Measurements from ENCODE around the gene MAGED1. TPM values are rescaled to one million over a fixed set of nuclear protein-coding genes. Genes with fewer than 3 reads are reported as not detected.

MAGED1 gene
- total RNA-seq, 2 donors from 2014 or later = 51.6 to 56.6 TPM

DNA sequence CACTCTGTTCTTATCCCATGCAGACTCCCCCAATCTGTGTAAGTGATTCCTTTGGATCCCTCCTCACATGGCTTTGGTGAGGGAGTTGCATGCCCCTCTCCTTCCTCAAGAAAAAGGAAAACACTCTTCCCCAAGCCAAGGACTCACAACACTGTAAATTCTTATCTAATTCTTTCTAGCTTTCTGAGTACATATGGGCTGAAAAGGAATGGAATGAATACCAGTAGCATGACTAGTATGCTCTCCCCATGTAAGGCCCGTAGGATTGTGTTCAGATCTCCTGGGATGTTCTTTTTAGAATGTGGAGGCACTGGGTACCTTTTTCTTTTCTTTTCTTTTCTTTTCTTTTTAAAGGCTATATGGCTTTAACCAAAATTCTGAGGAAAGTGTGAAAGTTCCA lies 17.0 kb upstream of the MAGED1 start:
- no peak for DNase-seq (ENCODE audit: low spot score)
- TF ChIP-seq, protein P1, sequence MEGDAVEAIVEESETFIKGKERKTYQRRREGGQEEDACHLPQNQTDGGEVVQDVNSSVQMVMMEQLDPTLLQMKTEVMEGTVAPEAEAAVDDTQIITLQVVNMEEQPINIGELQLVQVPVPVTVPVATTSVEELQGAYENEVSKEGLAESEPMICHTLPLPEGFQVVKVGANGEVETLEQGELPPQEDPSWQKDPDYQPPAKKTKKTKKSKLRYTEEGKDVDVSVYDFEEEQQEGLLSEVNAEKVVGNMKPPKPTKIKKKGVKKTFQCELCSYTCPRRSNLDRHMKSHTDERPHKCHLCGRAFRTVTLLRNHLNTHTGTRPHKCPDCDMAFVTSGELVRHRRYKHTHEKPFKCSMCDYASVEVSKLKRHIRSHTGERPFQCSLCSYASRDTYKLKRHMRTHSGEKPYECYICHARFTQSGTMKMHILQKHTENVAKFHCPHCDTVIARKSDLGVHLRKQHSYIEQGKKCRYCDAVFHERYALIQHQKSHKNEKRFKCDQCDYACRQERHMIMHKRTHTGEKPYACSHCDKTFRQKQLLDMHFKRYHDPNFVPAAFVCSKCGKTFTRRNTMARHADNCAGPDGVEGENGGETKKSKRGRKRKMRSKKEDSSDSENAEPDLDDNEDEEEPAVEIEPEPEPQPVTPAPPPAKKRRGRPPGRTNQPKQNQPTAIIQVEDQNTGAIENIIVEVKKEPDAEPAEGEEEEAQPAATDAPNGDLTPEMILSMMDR (IDR thresholded peaks at IDR 0.05) = no peak
- no peak for ATAC-seq (ENCODE audit: insufficient number of reproducible peaks, low FRiP score, low read depth)
- Histone ChIP-seq H3K9me3 (no peaks in the 10 kb centered on the region), H3K27me3 (replicated peaks; ENCODE audit: insufficient read depth) (no peaks in the 10 kb centered on the region), H3K27ac (no peak overlapping the region), H3K36me3 (no peaks in the 10 kb centered on the region), H3K4me3 (no peak overlapping the region), H3K4me1 (ENCODE audit: control insufficient read depth in 1 of 2, low read depth in 2 of 2) (no peaks in the 10 kb centered on the region)

DNA sequence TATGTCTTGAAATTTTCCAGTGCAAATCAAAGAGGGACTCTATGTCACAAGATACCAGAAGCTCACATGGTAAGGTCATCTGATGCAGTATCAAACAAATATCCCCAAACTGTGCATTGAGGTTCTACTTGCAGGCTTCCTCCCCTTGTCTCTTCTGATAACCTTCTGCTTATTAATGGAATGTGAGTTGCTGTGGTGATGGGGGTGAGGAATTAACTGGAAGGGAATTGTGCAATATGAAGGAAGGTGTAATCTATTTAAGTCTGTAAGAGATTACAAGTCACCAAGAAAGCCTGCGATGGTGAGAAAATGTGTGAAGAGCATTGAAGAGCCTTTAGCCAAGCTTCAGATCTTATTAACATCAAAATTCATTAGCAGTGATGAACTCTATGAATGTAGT lies 15.4 kb upstream of the MAGED1 start:
- H3K4me3 ChIP-seq = no peak overlapping the region
- no peaks in the 10 kb centered on the region for H3K27me3 ChIP-seq (replicated peaks; ENCODE audit: insufficient read depth)
- ATAC-seq (ENCODE audit: insufficient number of reproducible peaks, low FRiP score, low read depth) (no peak), DNase-seq (ENCODE audit: low spot score) (no peak)
- no peaks in the 10 kb centered on the region for H3K4me1 ChIP-seq (ENCODE audit: control insufficient read depth in 1 of 2, low read depth in 2 of 2)
- H3K36me3 ChIP-seq = no peaks in the 10 kb centered on the region
- TF ChIP-seq, protein P1 (IDR thresholded peaks at IDR 0.05) = no peak
- H3K27ac ChIP-seq = no peak overlapping the region
- no peaks in the 10 kb centered on the region for H3K9me3 ChIP-seq

DNA sequence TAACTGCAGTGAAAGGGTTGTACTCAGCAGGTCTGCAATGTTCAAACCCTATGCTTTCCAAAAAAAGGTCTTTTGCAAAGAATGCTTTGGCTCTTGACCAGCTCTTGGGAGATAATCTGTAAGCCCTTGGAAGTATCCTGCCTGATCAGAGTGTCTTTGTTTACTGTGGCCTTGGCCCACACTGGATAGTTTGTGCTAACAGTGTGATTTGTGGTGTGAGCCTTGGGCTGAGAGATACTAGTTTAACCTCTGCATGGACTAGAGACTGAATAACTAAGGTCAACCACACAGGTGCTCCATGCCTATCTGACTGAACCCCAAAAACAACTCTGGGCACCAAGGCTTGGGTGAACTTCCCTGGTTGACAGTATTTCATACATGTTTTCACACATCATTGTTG lies 3.6 kb upstream of the MAGED1 start:
- DNase-seq (ENCODE audit: low spot score) (no peak), ATAC-seq (ENCODE audit: insufficient number of reproducible peaks, low FRiP score, low read depth) (no peak)
- H3K27me3 ChIP-seq (replicated peaks; ENCODE audit: insufficient read depth) = no peaks in the 10 kb centered on the region
- H3K9me3 ChIP-seq = no peaks in the 10 kb centered on the region
- H3K4me1 ChIP-seq (ENCODE audit: control insufficient read depth in 1 of 2, low read depth in 2 of 2) = peaks cover 0 to 10% of the 10 kb centered on the region in 2 donors
- TF ChIP-seq, protein P1 (IDR thresholded peaks at IDR 0.05) = no peak
- H3K36me3 ChIP-seq = no peaks in the 10 kb centered on the region
- H3K27ac ChIP-seq = no peak overlapping the region
- no peak overlapping the region for H3K4me3 ChIP-seq

DNA sequence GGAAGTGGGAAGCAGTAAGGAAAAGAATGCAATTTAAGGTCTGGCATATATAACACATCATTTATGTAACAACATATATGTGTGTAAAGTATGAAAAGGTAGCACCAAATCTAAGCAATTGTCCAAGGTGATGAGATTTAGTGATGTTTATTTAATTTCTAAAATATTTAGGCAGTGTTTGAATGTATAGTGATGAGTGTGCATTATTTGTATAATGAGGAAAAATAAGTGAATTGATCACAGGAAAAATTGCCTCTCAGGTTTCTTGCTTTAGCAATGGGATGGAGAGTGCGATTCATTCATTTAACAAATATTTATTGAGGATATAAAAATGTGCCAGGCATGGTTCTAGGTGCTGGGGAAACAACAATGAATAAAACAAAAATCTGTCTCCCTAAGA lies 2.2 kb upstream of the MAGED1 start:
- TF ChIP-seq, protein P1 (IDR thresholded peaks at IDR 0.05) = no peak
- Histone ChIP-seq H3K36me3 (no peaks in the 10 kb centered on the region), H3K4me1 (ENCODE audit: control insufficient read depth in 1 of 2, low read depth in 2 of 2) (peaks cover 0 to 23% of the 10 kb centered on the region in 2 donors), H3K27me3 (replicated peaks; ENCODE audit: insufficient read depth) (no peaks in the 10 kb centered on the region), H3K4me3 (no peak overlapping the region), H3K9me3 (no peaks in the 10 kb centered on the region), H3K27ac (peak overlapping the region in 1 of 2 donors; percentile 78)
- no peak for ATAC-seq (ENCODE audit: insufficient number of reproducible peaks, low FRiP score, low read depth)
- no peak for DNase-seq (ENCODE audit: low spot score)

DNA sequence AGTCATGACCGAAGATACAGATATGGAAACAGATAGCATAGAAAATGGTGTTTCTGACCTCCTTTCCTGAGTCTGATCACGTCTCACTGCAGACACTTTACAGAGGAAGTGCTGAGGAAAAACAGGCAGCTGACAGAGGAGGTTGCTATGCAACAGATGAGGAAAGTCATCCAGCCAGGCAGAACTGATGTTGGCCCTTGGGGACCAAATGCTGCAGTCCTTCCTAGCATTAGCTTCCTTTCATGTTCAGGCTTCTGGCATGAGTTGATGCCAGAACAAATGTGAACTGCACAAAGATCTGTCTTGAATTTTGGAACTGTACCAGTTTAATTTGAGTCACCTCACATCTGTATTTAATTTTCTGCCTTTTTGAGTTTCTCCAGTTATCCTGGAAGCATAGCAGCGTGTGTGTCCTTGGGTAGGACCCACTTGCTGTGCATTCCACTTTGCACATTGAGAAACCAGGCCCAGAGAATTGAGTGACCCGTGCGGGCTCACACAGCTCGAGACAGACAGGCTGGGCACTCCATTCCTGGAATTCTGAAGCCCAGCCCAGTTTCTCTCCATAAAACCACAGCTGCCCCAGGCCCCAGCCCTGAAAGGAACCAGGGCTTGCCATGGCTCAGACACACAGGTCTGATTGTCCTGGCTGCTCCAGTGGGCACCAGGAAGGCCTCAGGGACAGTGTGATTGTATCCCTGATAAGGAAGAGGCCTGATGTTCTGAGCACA lies 1.4 kb upstream of the MAGED1 start:
- TF ChIP-seq, protein P1 (IDR thresholded peaks at IDR 0.05) = no peak
- peaks cover 0 to 26% of the 10 kb centered on the region in 2 donors for H3K4me1 ChIP-seq (ENCODE audit: control insufficient read depth in 1 of 2, low read depth in 2 of 2)
- no peaks in the 10 kb centered on the region for H3K36me3 ChIP-seq
- no peak for DNase-seq (ENCODE audit: low spot score)
- no peaks in the 10 kb centered on the region for H3K9me3 ChIP-seq
- no peak overlapping the region for H3K4me3 ChIP-seq
- H3K27ac ChIP-seq = peak overlapping the region; percentile 78 to 79
- ATAC-seq (ENCODE audit: insufficient number of reproducible peaks, low FRiP score, low read depth) = no peak
- H3K27me3 ChIP-seq (replicated peaks; ENCODE audit: insufficient read depth) = no peaks in the 10 kb centered on the region
